OCI-M2 (cell line): Measurements from ENCODE around the gene DNAAF3.
"Not testable (repeated sequence)": the region's sequence is repeated elsewhere in the genome, so short reads cannot be mapped to it uniquely, and the experiment has no call there.

Experiments used
- DNase-seq: peaks from one replicate; lab custom pipeline; 2025; ENCODE audit not compliant: unreplicated experiment; lab: John Stamatoyannopoulos, UW

DNAAF3 gene

DNA sequence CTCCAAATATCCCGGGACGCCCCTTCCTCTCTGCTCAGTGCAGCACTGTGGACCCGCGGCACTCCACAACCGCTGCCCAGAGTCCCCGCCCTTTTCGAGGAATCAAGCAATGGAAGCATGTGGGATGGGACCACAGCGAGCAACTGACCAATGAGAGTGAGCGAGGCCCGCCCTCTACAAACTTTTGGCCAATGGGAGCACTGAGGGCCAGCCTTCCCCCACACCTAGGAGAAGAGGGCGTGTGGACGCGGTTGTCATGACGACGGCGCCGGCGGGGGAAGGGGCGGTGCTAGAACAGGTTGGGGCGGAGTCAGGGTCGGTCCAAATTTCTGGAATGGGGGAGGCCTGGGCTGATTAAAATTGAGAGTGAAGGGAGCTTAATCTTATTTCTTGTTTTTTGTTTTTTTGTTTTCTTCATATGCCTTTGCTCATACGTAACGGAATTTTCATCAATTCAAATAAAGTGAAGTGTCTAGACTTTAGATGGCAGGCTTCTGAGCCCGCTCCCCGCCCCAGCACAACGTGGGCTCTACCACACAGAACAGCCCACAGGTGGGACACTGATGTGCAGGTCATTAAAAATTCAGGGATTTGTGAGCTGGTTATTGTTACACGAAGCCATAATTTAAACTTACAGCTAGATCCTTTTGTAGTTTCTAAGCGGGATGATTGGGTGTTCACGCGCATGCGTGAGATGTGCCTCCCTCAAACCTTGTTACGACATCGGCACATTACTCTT, at the start of gene DNAAF3:
DNAAF3 (minus strand) TSS at position 84 of the 739 bp plus-strand sequence. CDS start 200 bp downstream, outside the sequence.
- DNase-seq = peak; percentile 97

DNA sequence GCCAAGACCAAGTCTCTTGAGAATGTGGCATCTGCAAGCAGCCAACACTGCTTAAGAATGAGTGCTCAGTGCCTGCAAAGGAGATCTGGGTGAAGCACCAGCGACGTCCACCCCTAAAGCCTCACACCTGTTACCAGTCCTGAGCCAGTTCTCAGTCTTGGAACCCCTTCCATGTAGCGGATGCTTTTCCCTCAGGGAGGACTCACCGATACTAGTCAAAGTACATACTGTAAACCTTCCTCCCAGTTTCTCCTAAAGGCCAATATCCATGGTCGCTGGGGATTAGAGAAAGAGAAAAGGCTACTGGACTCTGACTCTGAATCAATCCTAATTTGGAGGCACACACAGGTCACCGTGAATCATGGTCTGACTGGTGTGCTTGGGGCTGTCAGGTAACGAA, 47.1 kb upstream of the DNAAF3 start:
- no peak for DNase-seq

DNA sequence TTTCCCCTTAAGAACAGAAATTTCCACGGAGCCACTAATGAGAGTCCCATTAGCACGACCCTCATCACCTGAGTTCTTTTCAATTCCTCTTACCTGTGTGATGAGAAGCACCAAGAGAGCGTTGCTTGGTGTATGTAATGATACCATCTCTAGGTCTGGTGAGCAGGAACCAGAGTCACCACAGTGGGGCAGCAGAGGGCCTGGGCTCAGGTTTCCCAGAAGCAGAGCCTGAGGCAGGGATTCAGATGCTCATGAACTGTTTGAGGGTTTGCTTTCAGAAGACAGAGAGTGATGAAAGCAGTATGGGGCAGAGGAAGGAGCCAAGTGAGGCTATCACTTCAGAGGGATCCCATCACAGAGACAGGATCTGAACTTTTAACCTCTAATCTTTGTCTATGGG, 46.0 kb upstream of the DNAAF3 start:
- DNase-seq = no peak

DNA sequence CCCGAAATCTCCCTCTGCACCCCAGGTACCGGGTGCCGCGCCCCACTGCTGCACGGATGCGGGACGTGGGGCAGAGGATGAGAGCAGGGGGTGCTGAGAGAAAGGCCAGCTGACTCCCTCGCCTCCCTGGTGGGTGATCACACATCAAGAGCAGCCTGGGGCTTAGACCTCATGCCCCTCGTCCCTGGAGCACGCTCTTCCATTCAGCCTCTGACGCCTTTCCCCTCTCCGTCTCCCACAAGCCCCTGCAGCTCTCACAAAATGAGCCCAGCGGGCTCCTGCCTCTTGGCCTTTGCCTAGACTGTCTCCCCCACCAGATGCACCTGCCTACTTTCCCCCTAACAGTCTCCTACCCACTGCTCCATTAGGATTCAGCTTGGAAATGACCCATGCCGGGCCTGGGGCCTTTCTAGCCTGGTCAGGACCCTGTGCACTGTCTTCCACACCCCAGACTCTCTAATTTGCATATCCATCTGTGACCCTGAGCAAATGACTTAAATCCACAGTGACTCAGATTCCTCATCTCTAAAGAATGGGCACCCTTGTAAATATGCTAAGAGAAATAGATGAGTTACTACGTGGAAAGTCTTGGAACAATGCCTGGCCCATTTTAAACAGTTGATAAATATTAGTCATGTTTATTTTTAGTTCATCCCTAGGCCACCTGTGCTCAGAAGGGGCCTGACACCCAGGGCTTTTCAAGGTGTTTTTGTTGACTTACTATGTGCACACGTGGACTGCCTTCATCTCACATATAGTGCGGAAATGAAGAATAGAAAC, 43.5 kb upstream of the DNAAF3 start:
- no peak for DNase-seq

DNA sequence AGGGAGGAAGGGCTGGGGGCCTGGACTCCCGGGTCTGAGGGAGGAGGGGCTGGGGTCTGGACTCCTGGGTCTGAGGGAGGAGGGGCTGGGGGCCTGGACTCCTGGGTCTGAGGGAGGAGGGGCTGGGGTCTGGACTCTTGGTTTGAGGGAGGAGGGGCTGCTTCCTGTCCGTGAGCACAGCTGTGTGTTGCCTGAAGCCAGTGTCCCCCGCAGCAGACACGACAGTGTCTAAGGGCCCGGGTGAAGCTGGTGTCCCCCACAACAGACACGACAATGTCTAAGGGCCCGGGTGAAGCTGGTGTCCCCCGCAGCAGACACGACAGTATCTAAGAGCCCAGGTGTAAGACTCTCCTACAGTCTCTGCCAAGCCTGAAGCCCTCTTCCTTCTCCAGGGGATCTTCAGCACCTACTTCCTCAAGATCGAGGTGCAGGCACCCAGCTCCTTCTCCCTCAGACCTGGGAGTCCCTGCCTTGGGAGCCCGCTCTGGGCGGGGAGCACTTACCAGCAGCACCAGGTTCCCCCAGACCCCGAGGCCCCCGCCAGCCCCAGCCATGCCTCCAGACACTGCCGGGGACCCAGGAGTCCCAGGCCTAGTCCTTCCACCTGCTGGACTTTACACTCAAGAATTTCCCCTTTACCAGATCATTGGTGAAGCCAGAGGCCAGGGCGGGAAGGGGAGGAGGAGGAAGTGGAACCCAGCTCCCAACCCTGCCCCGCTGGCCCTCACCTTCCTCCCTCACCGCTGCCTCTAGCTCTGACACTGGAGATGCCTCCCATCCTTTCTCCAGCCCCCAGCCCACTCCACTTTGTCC, 42.7 kb upstream of the DNAAF3 start, which contains the start of gene PTPRH:
PTPRH (minus strand) TSS at position 622 of the 813 bp plus-strand sequence; CDS start at position 554, 68 bp downstream.
- no peak for DNase-seq

DNA sequence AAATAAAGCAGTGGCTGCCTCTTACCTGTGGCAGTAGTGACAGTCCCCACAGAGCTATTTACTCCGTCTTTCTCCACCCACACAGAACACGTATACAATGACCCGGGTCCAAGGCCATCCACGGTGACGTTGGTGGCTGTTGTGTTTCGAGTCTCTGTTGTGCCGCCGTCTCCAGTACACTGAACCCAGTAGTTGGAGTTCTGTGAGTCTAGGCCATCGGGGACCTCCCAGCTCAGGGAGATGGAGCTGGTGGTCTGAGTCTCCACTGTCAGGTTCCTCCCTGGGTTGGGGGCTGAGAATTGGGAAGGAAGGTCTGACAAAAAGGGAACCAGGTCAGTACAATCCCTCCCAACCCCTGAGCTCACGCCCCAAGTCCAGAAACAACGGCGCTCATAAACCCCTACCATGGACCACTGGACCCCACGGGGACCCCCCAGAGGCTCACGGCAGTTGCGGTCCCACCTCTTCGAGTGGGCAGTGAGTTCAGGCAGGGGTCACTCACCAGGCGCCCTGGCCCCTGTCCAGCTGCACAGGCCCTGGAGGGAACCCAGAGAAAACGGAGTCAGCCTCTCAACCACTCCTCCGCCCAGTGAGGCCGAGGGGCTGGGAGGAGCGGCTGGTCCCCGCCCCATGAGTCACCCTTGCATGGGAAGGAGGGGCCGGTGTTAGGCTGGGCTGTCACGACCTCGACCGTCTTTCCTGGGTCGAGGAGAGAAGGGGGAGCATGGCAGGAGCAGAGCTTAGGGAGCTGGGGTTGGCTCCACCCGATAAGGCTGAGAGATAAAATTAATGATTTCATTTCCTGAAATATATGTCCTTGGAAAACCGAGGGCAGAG, 40.5 kb upstream of the DNAAF3 start:
- DNase-seq = peak; percentile 83

DNA sequence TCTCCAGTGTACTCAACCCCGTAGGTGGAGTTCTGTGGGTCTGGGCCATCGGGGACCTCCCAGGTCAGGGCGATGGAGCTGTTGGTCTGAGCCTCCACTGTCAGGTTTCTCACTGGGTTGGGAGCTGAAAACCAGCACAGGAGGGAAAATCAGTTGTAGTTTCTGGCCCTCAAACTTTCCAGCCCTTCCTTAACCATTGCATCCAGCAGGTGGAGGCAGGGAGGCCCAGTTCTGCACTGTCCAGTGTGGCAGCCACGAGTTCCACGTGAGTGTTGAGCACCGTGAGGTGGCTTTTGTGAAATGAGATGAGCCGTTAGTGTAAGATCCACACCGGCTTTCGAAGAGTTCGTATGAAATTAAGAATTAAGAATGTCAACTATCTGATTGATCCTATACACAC, 35.8 kb upstream of the DNAAF3 start:
- not testable (repeated sequence) for DNase-seq

DNA sequence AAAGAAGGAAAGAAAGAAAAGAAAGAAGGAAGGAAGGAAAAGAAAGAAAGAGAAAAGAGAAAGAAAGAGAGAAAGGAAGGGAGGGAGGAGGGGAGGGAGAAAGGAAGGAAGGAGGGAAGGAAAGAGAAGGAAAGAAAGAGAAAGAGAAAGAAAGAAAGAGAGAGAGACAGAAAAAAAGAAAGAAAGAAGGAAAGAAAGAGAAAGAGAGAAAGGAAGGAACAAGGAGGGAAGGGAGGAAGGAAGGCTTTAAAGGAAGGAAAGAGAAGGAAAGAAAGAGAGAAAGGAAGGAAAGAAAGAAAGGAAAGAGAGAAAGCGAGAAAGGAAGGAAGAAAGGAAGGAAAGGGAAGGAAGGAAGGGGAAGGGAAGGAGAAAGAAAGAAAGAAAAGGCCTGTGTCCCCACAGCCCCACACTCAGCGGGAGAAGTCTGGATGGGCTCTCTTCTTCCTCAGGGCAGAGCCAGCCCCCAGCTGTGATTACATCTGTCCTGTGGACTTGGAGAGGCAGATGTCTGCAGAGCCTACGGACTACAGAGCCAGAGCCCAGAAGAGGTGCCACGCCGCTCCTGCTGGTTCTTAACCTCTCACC, 33.3 kb upstream of the DNAAF3 start:
- DNase-seq = no peak

DNA sequence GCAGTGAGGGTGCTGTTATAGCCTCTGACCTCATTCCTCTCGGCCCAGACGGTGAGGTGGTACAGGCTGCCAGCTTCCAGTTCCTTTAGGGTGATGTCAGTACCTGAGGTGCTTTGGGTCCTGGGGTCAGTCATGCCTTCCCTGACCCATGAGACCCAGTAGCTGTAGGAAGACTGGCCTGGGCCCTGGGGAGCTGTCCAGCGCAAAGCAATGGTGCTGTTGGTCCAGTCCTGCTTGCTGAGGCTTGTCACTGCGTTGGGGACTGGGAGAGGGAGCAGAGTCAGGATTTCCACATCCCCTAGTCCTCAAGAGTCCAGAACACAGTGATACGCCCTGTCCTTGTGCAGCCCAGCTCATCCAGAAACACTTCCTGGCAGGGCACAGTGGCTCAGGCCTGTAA, 32.2 kb upstream of the DNAAF3 start:
- DNase-seq = no peak

DNA sequence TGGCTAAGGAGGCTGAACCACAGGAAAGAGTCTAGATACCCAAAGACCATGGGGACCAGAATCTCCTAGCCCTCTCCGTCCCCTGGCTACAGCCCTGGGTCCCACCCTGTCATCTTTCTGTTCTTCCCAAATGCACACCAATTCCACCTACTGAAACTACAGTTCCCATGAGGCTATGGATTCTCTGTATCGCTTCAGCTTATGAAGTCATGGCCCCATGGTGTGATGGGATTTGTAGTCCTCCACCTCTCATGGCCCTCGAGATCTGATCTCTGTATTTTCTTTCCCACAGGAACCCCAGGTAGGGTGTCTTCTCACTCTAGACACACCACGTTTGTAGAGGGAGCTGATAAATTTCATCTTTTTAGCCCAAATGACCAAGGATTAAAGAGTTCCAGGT, 31.1 kb upstream of the DNAAF3 start:
- no peak for DNase-seq

DNA sequence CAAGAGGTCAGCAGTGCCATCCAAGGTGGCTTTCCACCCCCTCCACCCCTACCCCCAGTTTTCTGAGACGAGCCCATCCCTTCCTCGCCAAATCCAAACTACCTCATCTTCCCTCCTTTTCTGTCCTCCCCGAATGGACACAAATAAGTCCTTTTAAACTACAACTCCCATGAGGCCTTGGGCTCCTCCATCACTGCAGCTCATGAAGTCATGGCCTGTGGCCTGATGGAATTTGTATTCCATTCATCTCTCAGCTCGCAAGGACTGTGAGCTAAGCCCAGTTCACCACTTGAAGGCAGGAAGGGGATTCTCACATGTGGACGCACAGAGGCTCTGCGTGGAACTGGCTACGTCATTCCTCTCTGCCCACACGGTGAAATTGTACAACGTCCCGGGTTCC, 30.4 kb upstream of the DNAAF3 start:
- DNase-seq = no peak

DNA sequence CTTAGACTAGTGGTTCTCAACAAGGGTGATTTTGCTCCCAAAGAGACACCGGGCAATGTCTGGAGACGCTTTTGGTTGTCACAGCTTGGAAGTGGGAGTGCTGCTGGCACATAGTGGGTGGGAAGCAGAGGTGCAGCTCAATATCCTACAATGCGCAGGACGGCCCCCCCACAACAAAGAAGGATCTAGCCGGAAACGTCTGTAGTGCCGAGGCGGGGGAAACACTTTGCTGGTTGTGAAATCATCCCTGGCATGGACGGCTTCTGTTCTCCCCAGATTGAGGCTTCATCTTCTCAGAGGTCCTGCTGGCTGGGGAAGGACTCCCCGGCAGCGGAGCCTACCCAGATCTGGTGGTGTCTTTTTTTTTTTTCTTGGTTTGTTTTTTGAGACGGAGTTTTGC, 27.1 kb upstream of the DNAAF3 start:
- DNase-seq = no peak

DNA sequence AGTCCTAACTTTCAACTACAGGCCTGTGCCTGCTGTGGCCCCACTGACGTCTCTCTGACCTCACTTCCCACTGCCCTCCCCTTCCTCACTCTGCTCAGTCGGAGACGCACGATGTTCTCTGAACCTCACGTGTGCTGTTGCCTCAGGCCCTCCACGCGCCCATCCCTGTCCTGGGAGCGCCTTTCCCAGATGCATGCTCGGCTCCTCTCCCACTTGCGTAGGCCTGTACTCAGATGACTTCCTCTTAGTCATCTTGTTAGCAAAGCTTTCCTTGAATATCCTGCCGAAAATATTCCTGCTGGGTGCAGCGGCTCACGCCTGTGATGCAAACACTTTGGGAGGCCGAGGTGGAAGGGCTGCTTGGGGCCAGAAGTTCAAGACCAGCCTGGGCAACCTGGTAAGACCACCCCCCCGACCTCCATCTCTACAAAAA, 23.0 kb upstream of the DNAAF3 start:
- DNase-seq = no peak

DNA sequence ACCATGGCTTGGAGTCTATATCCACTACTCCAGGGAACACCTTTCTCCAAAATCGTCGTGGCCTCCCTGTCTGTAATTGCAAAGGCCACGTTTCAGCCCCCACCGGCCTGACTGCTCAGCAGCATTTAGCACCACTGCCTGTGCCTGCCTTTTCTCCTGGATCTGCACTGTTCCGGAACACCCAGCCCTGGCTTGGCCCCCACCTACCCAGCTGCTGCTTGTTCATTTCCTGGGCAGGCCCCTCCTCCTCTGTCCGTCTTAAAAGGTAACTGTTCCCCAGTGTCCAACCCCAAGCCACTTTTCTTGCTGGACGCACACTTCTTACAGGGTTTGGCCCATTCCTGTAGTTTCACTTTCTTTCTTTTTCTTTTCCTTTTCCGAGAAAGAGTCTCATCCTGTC, 22.2 kb upstream of the DNAAF3 start:
- no peak for DNase-seq

DNA sequence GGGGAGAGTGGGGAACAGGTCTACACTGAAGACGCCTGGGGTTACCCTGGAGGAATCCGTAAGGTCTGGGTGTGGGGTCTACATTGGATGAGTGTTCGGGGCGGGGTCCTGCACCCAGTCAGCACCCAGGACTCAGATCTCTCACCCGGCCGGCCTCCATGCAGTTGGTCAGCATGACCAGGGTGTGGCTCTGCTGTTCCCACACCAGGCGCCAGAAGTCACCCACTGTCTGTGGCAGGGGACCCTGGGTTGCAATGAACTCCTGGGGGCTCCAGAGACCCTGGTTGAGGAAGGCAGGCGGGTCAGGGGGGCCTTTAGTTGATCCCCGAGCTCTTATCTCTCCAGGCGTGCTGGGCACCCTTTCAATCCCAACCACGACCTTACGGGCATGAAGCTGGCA, 19.7 kb upstream of the DNAAF3 start:
- DNase-seq = no peak

DNA sequence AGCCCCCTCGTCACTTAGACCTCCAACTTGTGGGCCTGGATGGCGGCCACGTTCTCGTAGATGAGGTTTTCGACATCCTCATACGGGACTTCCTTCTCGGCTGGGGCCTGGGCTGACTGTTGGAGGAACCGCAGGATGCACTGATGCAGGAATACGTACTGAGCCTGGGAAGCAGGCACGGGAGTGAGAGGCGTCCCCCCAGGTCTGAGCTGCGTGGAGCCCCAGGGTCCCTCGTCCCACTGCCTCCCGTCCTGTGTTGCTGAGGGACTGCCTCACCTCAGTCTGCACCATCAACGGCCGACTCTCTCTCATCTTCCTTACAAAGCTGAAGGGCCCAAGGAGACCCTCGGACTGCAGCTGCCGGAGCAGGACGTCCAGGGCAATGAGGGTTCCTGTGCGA, 15.3 kb upstream of the DNAAF3 start:
- DNase-seq = no peak

DNA sequence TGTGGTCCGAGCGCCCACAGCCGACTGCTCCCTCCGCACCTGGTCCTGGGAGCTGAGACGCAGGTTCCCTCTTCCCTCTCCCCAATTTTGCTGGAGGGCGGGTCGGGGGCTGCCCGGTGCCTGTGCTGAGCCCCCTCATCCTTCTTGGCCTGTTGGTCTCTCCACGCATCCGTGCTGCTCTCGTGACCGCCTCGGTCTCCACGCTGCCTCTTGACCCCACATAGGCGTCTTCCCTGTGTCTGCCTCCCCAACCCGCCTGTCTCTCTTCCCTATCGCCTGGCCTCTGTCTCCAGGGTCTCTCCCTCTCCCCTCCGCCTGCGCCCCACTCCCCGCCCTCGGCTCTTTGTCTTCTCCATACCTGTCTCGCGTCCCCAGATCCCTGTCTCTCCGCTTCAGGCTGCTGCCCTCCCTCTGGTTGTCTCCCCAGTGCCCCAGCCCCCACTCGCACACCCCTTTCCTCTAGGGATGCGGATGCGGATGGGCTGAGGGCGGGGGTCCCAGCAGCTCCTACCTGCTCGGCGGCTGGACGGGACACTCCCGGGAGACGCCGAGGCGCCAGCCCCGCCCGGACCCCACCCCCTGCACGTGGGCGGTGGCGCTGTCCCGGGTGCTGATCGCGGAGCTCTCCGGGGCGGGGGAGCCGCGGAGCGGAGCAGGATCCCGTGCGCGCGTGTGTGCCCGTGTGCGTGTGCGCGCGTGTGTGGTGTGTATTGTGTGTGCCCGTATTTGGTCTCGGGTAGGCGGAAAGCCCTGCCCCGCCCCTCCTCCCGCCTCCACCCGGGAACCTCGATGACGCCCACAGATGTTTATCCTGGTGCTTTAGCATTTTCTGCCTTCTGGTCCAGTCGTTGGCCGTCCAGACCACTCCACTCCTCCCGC, 13.4 kb upstream of the DNAAF3 start, which contains the start of gene SYT5:
SYT5 (minus strand) TSS at position 684 of the 879 bp plus-strand sequence. CDS start 1,248 bp downstream, outside the sequence.
- no peak for DNase-seq

DNA sequence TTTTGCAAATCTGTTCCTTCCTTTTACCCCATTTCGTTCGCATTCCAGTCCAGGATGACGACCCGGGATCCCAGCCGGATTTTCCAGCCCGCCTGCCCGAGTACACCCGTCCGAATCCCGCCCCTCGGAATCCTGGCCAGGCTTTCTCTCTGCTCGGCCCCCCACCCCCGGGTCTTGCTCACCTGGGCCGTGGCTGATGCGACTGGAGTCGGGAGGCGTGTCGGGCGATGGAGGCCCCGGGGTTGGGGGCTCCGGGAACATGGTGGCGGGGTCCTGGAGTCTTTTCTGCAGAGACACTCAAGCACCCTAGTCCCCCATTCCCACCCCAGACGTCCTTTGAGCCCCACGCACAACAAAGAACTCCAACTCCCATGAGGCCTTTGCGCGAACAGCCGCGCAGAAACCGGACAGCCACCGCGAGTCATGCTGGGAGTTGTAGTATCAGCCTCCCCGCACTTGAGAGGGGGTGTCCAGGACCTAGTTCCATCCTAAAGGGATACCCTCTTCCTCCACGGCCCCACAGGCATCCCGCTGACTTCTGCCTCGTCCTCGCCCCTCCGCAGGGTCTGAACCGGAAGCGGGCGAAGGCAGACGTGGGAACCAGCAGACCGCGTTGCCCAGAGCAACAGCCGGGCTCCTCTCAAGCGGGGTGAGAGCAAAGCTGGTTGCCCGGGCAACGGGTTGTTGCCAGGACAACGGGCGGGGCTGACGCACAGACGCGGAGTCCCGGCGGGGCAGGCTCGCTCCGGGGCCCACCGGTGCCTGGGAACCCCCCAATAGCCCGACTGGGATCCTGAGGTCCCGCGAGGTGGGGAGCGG, 12.6 kb upstream of the DNAAF3 start:
- DNase-seq = peak; percentile 82
